ENCODE data around the gene IDH3B.
A peak's percentile ranks its signal among the peaks of the same experiment; 100 is the strongest.

IDH3B gene

GRCh38 chr20:2655331-2656116 lies 8.5 kb downstream of the IDH3B start:
- DNase-seq, result no peak

- no peak for DNase-seq
Measured at GRCh38 chr20:2654831-2655230, 9.2 kb downstream of the IDH3B start.

GRCh38 chr20:2654384-2654822 lies 9.6 kb downstream of the IDH3B start:
- no peak for DNase-seq

- no peak for DNase-seq
Measured at GRCh38 chr20:2653556-2654383, 10.2 kb downstream of the IDH3B start.

- no peak for DNase-seq
Measured at GRCh38 chr20:2652724-2653555, 11.1 kb downstream of the IDH3B start.

GRCh38 chr20:2651772-2652723 lies 12.0 kb downstream of the IDH3B start, which contains the start of gene NOP56:
Gene NOP56, plus strand, starts transcription at chr20:2652632. Its CDS starts 29 bp downstream, at chr20:2652661.
- peak; percentile 97 for DNase-seq

GRCh38 chr20:2643708-2644107 lies 20.3 kb downstream of the IDH3B start:
- DNase-seq, result no peak

GRCh38 chr20:2640899-2641298 lies 23.1 kb downstream of the IDH3B start:
- no peak for DNase-seq

- DNase-seq, result no peak
Measured at GRCh38 chr20:2640260-2640659, 23.8 kb downstream of the IDH3B start.

GRCh38 chr20:2637246-2637645 lies 26.8 kb downstream of the IDH3B start:
- DNase-seq, result no peak

- DNase-seq, result no peak
Measured at GRCh38 chr20:2633381-2633780, 30.6 kb downstream of the IDH3B start.

- DNase-seq, result no peak
Measured at GRCh38 chr20:2631228-2631627, 32.8 kb downstream of the IDH3B start.

- no peak for DNase-seq
Measured at GRCh38 chr20:2626853-2627541, 37.0 kb downstream of the IDH3B start.

GRCh38 chr20:2625062-2625461 lies 39.0 kb downstream of the IDH3B start:
- DNase-seq, result peak; percentile 2

- DNase-seq, result peak; percentile 12
Measured at GRCh38 chr20:2624190-2624589, 39.8 kb downstream of the IDH3B start.

- DNase-seq, result no peak
Measured at GRCh38 chr20:2619961-2620595, 43.9 kb downstream of the IDH3B start.

- DNase-seq, result no peak
Measured at GRCh38 chr20:2619337-2619736, 44.7 kb downstream of the IDH3B start.

GRCh38 chr20:2618815-2619214 lies 45.2 kb downstream of the IDH3B start:
- no peak for DNase-seq

- no peak for DNase-seq
Measured at GRCh38 chr20:2617099-2617714, 46.8 kb downstream of the IDH3B start.

GRCh38 chr20:2616634-2617033 lies 47.4 kb downstream of the IDH3B start:
- no peak for DNase-seq

Measured in eye (tissue), 1 donor.